ENCODE measurements around the gene LRRN2. TPM values are rescaled to one million over a fixed set of nuclear protein-coding genes. Genes with fewer than 3 reads are reported as not detected.

Gene LRRN2
- total and polyA plus RNA-seq, 9 of the 15 experiments (the other 6 are each of a cell fraction or from before 2014, with no cell fraction given), result 0.05 TPM; not detected in 8

DNA sequence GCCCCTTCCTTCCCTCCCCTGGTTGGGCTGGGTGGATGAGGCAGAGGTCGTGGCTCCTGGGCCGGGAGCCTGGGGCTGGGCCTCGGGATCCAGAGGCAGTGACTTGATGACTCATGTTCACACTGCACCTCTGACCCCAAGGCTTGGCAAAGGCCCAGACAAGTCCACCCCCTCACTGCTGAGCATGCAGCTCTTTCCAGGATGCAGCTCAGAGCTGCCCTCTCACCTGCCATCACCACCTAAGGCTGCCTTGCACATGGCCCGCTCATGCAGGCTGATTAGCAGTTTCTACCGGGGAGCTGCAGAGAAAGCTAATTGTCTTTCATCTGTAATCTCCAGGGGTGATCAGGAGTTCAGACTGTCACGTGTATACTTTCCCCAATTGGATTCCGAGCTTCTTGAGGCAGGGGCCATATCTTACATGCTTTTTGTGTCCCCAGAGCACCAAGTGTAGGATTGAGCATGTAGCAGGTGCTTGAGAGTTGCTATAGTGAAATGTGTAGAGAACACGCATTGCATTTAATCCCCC is 62.1 kb downstream of the LRRN2 start (continued):
- no peak for TF ChIP-seq SIN3B (IDR thresholded peaks at IDR 0.05; ENCODE audit: low read depth)
- no peak for TF ChIP-seq SAP30 (IDR thresholded peaks at IDR 0.05; ENCODE audit: borderline replicate concordance, insufficient read depth, low read depth, low read length, poor library complexity, severe bottlenecking)
- TF ChIP-seq POLR2B (IDR thresholded peaks at IDR 0.05; ENCODE audit: low read depth, partially characterized antibody), result no peak
- peak; percentile 98 for TF ChIP-seq NFIC (IDR thresholded peaks at IDR 0.05)
- TF ChIP-seq, protein P1, sequence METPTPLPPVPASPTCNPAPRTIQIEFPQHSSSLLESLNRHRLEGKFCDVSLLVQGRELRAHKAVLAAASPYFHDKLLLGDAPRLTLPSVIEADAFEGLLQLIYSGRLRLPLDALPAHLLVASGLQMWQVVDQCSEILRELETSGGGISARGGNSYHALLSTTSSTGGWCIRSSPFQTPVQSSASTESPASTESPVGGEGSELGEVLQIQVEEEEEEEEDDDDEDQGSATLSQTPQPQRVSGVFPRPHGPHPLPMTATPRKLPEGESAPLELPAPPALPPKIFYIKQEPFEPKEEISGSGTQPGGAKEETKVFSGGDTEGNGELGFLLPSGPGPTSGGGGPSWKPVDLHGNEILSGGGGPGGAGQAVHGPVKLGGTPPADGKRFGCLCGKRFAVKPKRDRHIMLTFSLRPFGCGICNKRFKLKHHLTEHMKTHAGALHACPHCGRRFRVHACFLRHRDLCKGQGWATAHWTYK (CRISPR knock-in tag; IDR thresholded peaks at IDR 0.05), result no peak
- no peak; the same call in 1 of the 2 replicates for TF ChIP-seq ZNF143 (CRISPR knock-in tag; IDR thresholded peaks at IDR 0.05)
- TF ChIP-seq CCNT2 (IDR thresholded peaks at IDR 0.05; ENCODE audit: borderline replicate concordance, extremely low read depth, insufficient read length, low read depth, low read length), result peak; percentile 33
- no peak; the same call in 1 of the 2 replicates for TF ChIP-seq MYC (IDR thresholded peaks at IDR 0.05; ENCODE audit: low read depth, low read length)
- TF ChIP-seq MYC (CRISPR knock-in tag; IDR thresholded peaks at IDR 0.05; ENCODE audit: borderline replicate concordance, low read depth), result 0 out of 2 replicates have a peak, but pooled peaks have one; percentile 33
- TF ChIP-seq ZNF121 (CRISPR knock-in tag; conservative IDR thresholded peaks at IDR 0.05), result no peak
- peak; percentile 61 to 62; a peak in 3 of 4 replicates for TF ChIP-seq KDM1A (IDR thresholded peaks at IDR 0.05)
- TF ChIP-seq, protein P2, sequence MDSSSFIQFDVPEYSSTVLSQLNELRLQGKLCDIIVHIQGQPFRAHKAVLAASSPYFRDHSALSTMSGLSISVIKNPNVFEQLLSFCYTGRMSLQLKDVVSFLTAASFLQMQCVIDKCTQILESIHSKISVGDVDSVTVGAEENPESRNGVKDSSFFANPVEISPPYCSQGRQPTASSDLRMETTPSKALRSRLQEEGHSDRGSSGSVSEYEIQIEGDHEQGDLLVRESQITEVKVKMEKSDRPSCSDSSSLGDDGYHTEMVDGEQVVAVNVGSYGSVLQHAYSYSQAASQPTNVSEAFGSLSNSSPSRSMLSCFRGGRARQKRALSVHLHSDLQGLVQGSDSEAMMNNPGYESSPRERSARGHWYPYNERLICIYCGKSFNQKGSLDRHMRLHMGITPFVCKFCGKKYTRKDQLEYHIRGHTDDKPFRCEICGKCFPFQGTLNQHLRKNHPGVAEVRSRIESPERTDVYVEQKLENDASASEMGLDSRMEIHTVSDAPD (CRISPR knock-in tag; IDR thresholded peaks at IDR 0.05), result no peak
- no peak for TF ChIP-seq POU5F1 (IDR thresholded peaks at IDR 0.05; ENCODE audit: borderline replicate concordance, low read depth, low read length, partially characterized antibody)
- TF ChIP-seq, protein P3, sequence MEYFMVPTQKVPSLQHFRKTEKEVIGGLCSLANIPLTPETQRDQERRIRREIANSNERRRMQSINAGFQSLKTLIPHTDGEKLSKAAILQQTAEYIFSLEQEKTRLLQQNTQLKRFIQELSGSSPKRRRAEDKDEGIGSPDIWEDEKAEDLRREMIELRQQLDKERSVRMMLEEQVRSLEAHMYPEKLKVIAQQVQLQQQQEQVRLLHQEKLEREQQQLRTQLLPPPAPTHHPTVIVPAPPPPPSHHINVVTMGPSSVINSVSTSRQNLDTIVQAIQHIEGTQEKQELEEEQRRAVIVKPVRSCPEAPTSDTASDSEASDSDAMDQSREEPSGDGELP (CRISPR knock-in tag; IDR thresholded peaks at IDR 0.05; ENCODE audit: borderline replicate concordance), result peak; percentile 26; the same call in 1 of the 2 replicates
- TF ChIP-seq JUN (IDR thresholded peaks at IDR 0.05; ENCODE audit: borderline replicate concordance, low read depth, low read length), result peak; percentile 96
- peak; percentile 30; the same call in 1 of the 2 replicates for TF ChIP-seq JUN (CRISPR knock-in tag; IDR thresholded peaks at IDR 0.05; ENCODE audit: borderline replicate concordance)
- TF ChIP-seq KHSRP (IDR thresholded peaks at IDR 0.05), result no peak
- no peak for TF ChIP-seq NFXL1 (CRISPR knock-in tag; IDR thresholded peaks at IDR 0.05)
- peak; percentile 80 for TF ChIP-seq L3MBTL2 (IDR thresholded peaks at IDR 0.05)
- no peak for TF ChIP-seq TFAM (CRISPR knock-in tag; conservative IDR thresholded peaks at IDR 0.05)
- TF ChIP-seq XRCC5 (IDR thresholded peaks at IDR 0.05; ENCODE audit: low read depth, low read length), result no peak
- no peak for TF ChIP-seq SETDB1 (IDR thresholded peaks at IDR 0.05; ENCODE audit: low read length)
- no peak for TF ChIP-seq TEAD2 (tag; IDR thresholded peaks at IDR 0.05)
- TF ChIP-seq, protein P4, sequence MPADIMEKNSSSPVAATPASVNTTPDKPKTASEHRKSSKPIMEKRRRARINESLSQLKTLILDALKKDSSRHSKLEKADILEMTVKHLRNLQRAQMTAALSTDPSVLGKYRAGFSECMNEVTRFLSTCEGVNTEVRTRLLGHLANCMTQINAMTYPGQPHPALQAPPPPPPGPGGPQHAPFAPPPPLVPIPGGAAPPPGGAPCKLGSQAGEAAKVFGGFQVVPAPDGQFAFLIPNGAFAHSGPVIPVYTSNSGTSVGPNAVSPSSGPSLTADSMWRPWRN (IDR thresholded peaks at IDR 0.05; ENCODE audit: low read depth), result no peak; the same call in 1 of the 2 replicates
- TF ChIP-seq BMI1 (IDR thresholded peaks at IDR 0.05; ENCODE audit: low read length), result no peak
- no peak for TF ChIP-seq ETS2 (tag; IDR thresholded peaks at IDR 0.05; ENCODE audit: borderline replicate concordance, poor library complexity, severe bottlenecking)

Measured in K562 (cell line).